SH-SY5Y (cell line): ENCODE measurements around the gene NENF.

Experiments used
- GATA2 ChIP-seq: IDR thresholded peaks from 2 replicates; pipeline ENCODE4 v1.6.1; 2011; ENCODE audit warnings: mild to moderate bottlenecking, low read depth, low read length
- GATA3 ChIP-seq: IDR thresholded peaks from 2 replicates; pipeline ENCODE4 v1.6.1; 2011; ENCODE audit warnings: low read depth, mild to moderate bottlenecking, low read length, moderate library complexity

DNA sequence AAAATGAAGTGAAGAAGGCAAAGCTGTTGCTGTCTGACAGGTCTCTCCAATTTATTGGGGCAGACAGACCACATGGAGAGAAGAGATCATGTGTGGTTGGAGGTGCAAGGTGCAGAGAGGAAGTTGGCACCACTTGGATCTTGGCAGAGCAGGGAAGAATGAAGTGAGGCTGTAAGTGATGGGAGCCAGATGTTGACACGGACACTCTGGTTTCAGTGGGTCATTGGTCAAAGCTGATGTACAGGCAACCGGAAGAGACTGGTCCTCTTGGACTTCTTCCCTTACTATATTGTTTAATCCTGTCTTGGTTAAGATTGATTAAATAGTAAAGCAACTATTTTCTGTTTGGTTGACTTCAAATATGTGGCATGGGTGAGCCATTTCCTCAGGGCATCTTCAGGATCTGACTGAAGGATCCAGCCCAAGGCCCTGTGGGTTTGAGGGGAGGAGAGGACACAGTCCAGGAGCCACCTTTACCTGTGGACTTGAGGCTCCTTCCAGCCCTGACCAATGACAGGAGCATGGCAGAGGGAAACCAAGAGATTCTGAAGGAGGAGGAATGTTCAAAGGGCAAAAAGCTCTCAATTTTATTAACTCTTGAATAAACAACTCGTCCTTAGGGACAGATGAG lies 49.4 kb downstream of the NENF start:
- TF ChIP-seq GATA2 (no peak), GATA3 (no peak)
